ENCODE data around the gene PLEKHM3. TPM values are rescaled to one million over a fixed set of nuclear protein-coding genes. Genes with fewer than 3 reads are reported as not detected.

PLEKHM3 gene
- total and polyA plus RNA-seq, 2 of the 13 experiments (the other 11 are each of a cell fraction or from before 2014, with no cell fraction given): 4.5 to 4.7 TPM

DNA sequence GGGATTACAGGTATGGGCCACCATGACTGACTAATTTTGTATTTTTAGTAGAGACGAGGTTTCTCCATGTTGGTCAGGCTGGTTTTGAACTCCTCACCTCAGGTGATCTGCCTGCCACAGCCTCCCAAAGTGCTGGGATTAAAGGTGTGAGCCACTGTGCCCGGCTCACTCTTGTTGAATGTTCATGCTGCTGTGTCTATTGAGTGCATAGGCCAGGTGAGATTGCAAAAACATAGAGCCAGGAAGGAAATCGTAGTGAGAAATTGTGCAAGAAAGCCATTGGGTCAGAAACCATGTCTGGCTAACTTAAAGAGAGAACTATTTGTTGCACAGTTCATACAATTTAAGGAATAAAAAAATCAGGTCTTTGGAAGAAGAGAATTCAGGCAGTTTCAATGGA lies 210.1 kb downstream of the PLEKHM3 start (continued):
- TF ChIP-seq ZNF17 (CRISPR knock-in tag; IDR thresholded peaks at IDR 0.05) (no peak), HNRNPK (IDR thresholded peaks at IDR 0.05; ENCODE audit: low read depth, low read length, poor library complexity, severe bottlenecking) (no peak), YY1 (IDR thresholded peaks at IDR 0.05; ENCODE audit: insufficient read depth, insufficient replicate concordance, low read depth, low read length) (no peak), POLR2AphosphoS2 (IDR thresholded peaks at IDR 0.05; ENCODE audit: low read depth, low read length) (no peak), SYNCRIP (IDR thresholded peaks at IDR 0.05; ENCODE audit: insufficient read depth, low read depth, low read length) (no peak), HHEX (CRISPR knock-in tag; IDR thresholded peaks at IDR 0.05) (no peak), ZNF616 (CRISPR knock-in tag; IDR thresholded peaks at IDR 0.05; ENCODE audit: low read depth) (no peak), ZNF501 (CRISPR knock-in tag; IDR thresholded peaks at IDR 0.05) (no peak), ZNF878 (CRISPR knock-in tag; IDR thresholded peaks at IDR 0.05) (no peak)
- TF ChIP-seq, protein P1, sequence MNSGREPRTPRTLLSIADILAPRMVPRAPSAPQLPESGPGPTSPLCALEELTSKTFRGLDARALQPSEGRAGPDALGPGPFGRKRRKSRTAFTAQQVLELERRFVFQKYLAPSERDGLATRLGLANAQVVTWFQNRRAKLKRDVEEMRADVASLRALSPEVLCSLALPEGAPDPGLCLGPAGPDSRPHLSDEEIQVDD (CRISPR knock-in tag; IDR thresholded peaks at IDR 0.05; ENCODE audit: borderline replicate concordance): no peak
- TF ChIP-seq, protein P2, sequence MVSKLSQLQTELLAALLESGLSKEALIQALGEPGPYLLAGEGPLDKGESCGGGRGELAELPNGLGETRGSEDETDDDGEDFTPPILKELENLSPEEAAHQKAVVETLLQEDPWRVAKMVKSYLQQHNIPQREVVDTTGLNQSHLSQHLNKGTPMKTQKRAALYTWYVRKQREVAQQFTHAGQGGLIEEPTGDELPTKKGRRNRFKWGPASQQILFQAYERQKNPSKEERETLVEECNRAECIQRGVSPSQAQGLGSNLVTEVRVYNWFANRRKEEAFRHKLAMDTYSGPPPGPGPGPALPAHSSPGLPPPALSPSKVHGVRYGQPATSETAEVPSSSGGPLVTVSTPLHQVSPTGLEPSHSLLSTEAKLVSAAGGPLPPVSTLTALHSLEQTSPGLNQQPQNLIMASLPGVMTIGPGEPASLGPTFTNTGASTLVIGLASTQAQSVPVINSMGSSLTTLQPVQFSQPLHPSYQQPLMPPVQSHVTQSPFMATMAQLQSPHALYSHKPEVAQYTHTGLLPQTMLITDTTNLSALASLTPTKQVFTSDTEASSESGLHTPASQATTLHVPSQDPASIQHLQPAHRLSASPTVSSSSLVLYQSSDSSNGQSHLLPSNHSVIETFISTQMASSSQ (IDR thresholded peaks at IDR 0.05; ENCODE audit: low read depth): no peak
- TF ChIP-seq, protein P2 (CRISPR knock-in tag; IDR thresholded peaks at IDR 0.05; ENCODE audit: borderline replicate concordance): no peak
- TF ChIP-seq, protein P3, sequence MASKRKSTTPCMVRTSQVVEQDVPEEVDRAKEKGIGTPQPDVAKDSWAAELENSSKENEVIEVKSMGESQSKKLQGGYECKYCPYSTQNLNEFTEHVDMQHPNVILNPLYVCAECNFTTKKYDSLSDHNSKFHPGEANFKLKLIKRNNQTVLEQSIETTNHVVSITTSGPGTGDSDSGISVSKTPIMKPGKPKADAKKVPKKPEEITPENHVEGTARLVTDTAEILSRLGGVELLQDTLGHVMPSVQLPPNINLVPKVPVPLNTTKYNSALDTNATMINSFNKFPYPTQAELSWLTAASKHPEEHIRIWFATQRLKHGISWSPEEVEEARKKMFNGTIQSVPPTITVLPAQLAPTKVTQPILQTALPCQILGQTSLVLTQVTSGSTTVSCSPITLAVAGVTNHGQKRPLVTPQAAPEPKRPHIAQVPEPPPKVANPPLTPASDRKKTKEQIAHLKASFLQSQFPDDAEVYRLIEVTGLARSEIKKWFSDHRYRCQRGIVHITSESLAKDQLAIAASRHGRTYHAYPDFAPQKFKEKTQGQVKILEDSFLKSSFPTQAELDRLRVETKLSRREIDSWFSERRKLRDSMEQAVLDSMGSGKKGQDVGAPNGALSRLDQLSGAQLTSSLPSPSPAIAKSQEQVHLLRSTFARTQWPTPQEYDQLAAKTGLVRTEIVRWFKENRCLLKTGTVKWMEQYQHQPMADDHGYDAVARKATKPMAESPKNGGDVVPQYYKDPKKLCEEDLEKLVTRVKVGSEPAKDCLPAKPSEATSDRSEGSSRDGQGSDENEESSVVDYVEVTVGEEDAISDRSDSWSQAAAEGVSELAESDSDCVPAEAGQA (IDR thresholded peaks at IDR 0.05; ENCODE audit: low read depth): no peak
- TF ChIP-seq, protein P3 (CRISPR knock-in tag; IDR thresholded peaks at IDR 0.05; ENCODE audit: borderline replicate concordance): no peak
- TF ChIP-seq, protein P4, sequence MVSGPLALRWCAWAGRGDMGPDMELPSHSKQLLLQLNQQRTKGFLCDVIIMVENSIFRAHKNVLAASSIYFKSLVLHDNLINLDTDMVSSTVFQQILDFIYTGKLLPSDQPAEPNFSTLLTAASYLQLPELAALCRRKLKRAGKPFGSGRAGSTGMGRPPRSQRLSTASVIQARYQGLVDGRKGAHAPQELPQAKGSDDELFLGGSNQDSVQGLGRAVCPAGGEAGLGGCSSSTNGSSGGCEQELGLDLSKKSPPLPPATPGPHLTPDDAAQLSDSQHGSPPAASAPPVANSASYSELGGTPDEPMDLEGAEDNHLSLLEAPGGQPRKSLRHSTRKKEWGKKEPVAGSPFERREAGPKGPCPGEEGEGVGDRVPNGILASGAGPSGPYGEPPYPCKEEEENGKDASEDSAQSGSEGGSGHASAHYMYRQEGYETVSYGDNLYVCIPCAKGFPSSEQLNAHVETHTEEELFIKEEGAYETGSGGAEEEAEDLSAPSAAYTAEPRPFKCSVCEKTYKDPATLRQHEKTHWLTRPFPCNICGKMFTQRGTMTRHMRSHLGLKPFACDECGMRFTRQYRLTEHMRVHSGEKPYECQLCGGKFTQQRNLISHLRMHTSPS (CRISPR knock-in tag; IDR thresholded peaks at IDR 0.05; ENCODE audit: low read depth): no peak; the same call in 1 of the 2 replicates

Measured in HepG2 (cell line).